Stimulated activated CD8-positive, alpha-beta memory T cell treated with anti-CD3 and anti-CD28 coated beads, Interleukin-7, amount 100 ng/mL, for 24 hours (primary cell): ENCODE data around the gene ADTRP.

ENCODE experiments used
- DNase-seq: peaks from one replicate; pipeline ENCODE4 v3.0.0-alpha.2; 2020; ENCODE audit warnings: low read depth

The ADTRP gene

DNA sequence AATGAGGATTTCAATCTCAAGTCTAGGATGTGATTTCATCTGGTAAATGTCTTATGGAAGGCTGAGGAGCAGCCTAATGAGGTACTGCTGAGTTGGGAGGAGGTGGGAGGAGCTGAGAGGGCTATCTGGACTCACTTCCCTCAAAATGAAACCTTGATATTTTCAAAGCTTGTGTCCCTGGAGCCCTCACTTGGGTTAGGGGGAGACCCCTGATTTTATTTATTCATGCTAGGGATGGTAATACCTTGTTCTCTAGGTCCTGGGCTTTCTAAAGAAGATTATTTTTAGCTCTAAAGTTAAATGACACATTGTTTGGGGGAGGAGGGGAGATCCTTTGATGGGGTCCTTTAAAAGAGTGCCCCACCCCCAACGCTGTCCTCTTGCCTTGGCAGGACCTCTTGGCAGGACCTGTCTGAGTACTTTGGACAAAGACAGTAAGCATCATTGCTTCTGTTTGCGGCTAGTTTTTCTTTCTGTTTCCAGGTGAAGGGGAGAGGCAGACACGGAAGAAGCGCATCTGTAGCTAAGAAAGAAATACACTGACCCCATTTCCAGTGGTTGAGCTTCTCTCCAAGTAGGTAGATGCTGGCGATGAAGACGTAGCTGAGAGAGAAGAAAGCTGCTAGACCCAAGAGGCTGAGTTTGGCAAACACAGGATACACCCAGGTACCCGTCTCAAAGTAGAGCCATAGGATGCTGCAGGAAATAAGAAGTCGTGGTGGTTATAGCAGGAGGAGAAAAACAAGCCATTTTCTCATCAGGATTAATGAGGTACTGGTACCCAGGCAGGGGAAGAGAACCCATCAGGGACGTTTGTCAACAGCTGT is 55.6 kb downstream of the ADTRP start:
- DNase-seq: no peak

DNA sequence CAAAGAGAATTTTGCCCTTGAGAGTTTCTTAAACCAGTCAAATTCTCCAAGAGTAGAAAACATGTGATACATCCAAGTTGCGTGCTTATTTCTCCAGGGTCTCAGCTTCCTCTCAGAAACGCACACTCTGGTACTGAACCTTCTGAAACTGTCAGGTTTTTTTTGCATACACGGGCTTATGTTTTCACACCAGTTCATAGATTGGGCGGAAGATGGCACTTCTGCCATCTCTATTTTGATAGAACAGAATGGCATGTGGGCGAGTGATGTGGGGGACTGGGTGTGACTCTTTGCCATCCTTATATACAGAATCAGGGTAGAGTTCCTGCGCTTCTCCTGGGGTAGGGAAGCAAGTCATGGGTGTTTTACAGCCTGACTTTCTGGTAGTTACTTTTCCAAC is 56.4 kb downstream of the ADTRP start:
- no peak for DNase-seq

DNA sequence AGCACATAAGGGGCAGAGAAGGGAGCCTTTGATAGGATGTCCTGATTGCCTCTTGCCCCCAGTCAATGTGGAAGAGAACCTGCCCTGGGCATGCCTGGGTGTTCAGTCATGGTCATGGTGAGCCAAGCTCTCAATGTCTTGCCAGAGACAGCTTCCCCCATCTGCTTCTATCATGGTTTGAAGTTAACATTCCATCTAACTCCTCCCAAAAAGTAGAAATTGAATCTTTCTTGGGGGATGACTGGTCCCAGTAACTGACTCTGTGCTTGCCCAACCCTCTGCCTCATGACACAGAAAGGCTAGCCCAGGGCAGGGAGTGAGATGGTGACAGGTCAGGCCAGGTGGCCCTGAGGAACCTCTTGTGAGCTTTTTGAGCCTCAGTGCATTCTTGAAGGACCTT is 60.1 kb downstream of the ADTRP start:
- DNase-seq: no peak

DNA sequence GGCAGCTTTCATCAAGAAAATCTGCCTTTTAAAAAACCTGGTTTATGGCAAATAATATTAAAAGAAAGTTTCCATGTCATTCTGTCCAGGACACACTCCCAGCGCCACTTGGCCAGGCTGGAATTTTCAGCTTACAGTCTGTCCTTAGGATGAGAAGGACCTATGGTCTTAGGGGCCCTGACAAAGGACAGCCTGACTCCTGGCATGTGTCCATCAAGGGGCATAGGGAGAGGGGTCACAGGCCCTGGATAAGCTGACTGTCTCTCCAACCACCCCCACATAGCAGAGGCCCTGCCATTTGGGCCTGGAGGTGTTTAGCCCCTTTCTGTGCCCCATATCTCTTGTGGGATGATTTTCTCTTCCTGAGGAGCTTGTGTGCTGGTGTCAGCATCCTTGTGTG is 60.6 kb downstream of the ADTRP start:
- DNase-seq: no peak

DNA sequence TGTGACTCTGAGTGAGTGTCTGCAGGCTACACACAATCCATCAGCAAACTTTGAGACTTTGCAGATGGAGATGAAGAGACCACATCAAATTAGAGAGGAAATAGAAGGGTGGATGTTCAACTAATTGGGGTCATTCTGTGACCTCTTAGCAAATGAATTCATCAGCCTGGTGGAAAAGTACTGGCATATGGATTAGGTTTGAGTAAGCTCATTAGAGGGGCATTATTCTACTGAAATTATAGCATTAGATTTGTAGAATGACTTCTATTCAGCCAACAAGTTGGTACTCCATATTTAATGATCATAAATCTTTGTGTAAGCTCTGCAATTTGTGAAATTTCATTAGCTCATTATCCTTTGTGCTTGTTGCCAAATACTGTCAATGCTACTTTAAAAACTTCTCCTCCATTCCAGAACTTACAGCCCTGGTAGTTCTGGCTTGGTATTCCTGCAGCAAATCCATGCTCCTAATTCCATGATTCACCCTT is 63.8 kb downstream of the ADTRP start:
- DNase-seq: no peak

DNA sequence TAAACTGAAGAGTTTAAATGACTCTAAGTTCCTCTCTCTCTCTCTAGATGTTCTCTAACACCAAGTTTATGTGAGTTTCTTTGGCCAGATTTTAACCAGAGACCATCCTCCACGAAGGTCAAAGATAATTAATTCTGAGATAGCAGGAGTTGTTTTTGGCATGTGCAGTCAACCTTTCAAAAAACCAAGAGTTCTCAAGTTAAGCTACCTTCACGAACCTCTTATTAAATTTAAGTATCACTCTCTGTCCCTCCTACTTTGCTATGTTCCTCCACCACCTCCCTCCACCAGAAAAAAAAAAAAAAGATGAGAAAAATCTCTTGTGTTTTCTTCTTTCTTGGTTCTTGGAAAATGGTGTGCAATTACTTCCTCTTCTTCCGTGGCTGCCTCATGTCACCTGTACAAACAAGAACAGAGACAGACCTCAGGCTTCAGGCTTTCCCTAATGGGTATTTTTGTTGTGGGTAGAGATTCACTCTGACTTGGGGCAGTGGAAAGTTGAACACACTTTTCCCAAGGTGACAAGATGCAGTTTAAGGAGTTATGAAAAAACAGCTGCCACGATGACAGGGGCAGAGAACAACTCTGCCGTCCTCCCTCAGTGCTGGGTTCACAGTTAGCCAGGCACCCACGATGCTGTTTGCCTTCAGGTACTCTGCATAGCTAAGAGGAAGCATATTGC is 64.3 kb downstream of the ADTRP start:
- no peak for DNase-seq

DNA sequence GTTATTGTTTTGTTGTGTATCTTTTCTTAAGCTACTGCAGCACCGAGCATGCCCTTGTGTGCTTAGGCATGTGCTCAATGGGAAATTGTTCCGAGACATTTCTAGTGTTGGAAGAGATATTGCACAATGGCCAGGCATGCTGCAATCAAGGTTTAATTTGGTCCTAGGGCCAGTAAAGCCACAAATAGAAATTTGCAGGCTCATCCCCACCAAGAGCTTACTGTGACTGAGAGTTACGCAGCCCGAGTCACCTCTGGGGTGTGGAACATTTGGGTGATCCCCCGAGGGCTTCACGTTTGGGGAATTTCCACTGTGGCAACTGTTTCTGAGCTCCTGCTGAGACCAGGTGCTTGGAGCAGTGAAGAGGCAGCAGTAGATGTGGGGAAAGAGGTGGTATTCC is 65.8 kb downstream of the ADTRP start:
- no peak for DNase-seq

DNA sequence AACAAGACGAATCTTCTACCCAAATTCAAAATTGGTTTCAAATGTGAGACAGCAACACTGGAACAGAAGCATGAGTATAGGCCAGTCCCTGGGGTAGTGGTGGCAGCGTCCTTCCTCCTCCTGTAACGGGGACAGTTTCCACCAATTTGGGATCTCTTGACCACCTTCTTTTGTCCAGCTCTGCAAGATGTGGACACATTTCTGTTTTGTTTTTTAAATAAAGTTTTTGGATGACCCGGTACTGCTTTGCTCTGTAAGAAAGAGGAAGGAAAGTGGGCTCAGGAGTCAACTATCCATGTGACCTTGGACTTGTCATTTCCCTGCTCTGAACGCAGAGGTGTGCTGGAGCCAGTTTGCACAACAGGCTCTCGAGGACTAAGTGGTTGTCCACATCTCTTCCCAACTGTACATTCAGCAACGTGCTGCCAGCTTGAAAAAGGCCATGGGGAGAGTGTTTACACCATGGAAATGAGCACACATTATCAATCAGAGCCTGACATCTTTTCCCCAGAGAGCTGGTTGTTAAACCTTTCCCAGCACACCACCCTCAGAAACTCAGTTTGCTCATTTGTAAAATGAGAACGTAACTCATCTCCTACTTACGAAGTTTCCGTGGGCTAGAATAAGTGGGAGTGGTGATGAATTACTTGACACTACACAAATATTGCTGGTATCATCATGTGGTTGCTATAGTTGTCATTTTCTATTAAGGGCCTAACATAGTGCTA is 66.5 kb downstream of the ADTRP start:
- DNase-seq: no peak

DNA sequence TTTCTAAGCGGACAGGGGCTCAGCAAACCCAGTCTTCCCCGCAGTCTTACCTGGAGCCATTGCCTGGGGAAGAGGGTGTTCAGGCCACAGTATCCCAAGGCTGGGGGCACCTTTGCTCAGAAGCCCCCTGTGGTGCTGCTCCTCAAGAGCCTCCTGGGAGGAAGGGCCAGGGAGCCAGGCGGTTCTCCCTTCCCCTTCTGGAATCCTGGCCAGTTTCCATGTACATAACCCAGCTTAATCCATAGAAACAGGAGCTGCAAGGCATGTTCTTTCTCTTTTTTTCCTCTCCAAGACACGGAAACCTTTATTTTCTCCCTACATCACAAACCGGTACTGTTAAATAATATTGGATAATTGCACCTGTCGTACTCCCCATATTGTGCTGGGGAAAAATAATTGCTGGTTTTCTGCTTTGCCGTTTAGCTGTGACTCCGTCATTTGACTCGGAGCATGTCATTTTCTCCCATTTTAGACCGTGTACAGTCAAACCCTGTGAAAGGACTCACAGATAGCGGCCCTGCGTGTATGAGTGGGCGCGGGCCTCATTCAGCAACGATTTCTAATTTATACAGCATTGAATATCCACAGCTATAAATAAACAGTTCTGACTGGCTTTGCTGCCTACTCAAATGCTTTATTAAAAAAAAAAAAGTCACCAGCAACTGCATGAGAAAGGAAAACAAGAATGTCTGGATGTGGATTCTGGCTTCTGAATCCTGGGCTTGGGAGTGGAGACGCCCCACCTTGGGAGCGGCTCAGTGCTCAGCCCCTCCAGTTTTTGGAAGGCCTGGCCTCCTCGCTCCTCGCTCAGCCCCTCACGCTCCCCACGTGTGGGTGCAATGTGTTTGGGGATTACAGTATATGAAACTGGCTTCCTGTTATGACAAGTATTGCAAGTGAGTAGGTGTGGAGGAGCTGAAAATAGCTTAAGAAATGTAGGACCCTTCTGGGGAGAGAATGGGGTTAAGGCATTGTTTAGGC is 67.3 kb downstream of the ADTRP start:
- DNase-seq: peak; percentile 45

DNA sequence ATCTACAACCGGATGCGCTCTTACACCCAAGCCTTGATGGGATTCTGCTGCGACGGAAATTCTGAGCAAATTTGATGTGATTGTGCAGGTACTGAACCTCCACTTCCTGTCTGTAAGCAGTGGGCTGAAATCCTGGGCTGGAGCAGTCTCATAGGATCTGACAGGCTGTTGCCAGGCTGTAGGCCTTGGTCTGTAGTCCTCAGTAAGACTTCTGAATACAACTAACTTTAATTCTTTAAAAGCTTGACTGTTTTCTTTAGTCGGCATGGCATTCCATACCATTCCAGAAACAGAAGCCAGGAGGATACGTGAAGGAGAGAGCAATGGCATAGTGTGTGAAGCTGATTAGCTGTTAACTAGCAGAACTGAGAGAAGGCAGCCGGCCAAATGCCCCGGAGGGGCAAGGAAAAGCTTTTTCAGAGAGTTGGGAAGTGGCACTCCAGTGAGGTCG is 68.3 kb downstream of the ADTRP start:
- no peak for DNase-seq

DNA sequence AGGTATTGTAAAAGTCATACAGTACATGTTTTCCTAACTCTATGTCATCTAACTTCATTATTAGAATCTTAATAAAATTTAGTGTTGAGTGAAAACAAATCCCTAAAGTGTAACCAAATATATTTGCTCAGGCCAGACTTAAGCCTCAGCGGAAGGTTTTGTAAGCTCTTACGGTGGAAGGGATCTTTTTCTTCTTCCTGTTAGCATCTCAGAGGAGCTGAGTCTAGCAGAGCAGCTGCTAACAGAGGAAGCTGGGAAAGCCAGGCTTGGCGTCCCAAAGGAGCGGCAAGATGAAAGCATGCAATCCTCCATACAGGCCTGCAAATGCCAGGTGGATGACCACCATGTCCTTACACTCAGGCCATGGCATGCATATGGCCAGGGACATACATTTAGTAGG is 72.4 kb downstream of the ADTRP start:
- DNase-seq: no peak

DNA sequence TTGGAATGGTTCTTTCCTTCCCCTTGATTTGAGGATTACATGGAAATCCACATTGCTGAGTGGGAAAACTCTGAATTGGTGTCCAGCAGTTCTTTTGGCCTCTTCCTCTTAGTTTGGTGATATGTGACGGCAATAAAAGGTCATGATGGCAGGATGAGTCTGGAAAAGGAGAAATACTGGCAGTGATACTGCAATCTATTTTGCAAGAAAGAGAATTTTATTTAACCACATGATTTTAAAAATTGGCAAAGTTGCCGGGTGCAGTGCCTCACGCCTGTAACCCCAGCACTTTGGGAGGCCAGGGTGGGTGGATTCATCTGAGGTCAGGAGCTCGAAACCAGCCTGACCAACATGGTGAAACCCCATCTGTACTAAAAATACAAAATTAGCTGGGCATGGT is 73.1 kb downstream of the ADTRP start:
- no peak for DNase-seq

DNA sequence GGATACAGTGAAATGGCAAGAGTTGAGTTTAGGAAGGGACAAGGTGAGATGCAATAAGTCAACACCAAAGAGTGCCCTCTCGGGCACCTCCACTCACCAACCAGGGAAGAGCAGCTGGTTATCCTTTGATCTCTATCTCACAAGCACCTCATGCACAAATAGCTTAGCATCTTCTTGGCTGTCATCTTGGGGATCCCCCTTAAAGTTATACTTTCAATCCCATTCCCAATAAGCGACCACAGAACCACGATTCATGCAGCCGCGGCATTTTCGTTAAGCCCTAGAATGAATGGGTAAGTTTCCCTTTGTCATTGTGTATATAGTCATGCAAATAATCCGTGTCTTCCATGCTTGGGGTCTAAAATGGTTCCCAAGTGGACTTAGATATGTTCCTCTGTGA is 73.5 kb downstream of the ADTRP start:
- DNase-seq: no peak

DNA sequence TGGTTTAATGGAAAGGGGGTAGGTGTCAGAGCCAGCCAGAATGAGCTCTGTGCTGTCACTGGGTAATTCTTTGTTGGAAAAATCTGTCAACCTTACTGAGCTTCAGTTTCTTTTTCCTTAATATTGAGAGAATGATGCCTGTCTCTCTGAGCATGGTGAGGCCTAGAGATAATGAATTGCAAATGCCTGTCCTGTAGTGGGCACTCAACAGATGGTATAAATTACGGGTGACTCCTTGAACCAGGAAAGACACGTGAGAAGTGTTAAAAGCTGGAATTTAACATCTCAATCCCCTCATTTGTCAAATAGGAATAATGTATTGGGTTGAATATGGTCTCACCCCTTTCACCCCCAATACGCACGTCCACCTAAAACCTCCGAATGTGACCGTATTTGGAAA is 74.9 kb downstream of the ADTRP start:
- DNase-seq: no peak

DNA sequence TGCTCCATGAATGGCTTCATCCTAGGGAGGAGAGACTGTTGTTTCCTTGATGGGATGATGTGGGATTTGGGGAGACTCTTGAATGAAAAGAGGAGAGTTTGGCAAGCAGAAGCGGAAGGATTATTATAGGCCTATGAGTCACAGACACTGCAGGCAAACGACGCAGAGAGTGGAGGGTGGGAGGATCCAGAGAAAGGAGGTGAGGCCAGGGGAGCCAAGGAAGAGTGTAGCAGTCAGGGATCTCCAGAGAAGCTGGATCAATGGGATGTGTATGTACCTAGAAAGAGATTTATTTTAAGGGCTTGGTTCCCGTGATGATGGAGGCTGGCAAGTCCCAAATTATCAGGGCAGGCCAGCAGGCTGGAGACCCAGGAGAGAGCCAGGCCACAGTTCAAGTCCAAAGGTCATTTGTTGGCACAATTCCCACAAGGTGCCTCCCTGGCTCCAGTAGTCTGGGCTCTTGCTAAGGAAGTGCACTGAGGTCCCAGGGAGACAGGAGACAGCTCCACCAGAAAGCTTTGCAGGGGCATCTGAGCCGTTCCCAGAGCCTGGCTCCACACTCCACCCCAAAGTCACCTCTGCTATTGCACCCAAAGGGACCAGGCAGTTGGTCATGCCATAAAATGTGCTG is 76.0 kb downstream of the ADTRP start:
- DNase-seq: no peak

DNA sequence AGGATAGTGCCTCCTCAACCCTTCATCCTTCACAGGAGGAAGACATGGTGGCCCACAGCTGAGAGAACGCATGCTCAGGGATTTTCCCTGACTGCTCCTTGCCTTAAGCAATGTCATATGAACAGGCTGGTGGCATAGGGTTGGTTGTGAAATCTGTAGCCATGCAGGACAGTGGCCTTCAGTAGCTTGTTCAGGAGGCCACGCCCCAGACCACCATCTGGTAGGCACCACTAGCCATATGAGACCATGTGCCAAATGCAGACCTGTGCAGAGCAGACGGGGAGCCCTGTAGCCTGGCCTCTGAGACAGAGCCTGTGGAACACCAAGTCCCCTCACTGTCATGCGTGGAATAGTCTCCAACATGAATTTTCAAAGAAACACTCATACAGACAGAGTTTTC is 76.5 kb downstream of the ADTRP start:
- DNase-seq: no peak

DNA sequence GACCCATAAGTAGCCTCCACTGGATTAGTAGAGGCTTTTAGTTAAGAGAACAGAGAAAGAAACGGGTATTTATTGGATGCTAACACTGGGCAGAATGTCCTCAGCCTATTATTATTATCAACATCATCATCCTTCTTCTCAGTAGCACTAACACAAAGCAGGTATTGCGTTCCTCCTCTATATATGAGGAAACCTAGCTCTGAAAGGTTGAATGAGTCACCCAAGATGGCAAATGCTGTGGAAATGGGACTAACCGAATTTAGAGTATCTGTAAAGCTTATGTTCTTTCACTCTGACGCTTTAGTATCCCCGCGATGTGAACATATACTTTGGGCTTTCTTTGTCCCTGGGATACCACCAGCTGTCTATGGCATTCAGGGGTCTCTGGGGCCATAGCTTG is 77.0 kb downstream of the ADTRP start:
- no peak for DNase-seq

DNA sequence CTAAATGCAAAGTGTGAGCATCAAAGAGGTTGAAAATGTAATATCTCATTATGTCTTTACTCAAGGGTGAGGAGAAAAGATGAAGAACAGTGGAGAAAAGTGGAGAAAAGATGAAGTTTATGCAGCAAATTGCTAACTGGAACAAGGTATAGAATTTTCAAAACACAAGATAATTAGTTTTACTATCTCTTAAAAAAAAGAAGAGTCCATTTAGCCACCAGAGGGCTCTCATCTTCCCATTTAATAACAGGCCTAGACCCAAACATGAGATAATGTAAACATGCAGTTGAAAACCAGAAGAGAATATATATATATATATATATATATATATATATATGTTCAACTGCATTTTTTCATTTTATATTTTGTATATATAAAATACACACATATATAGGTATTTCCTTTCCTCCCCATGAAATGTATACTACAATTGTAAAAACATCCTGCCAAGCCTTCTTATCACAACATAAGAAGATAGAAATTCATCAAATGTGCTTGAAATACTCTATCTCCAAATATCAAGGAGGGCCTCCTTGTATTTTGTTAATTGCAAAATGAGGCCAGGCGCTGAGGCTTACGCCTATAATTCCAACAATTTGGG is 78.4 kb downstream of the ADTRP start:
- DNase-seq: no peak

DNA sequence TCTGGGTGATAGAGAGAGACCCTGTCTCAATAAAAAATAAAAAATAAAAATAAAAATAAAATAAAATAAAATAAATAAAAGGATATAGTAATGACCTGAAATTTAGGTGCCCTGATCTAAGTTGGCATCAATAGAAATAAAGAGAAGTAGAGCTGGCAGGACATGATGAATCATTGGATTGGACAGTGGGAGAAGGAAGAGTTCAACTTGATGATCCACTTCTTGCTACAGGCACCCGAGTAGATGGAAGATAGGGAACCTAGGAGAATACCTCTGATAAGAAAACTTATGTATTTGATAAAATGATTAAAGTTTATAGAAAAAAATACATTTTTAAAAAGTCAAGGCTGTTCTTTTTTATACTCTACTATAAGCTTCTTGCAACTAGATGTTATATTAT is 79.0 kb downstream of the ADTRP start:
- no peak for DNase-seq

DNA sequence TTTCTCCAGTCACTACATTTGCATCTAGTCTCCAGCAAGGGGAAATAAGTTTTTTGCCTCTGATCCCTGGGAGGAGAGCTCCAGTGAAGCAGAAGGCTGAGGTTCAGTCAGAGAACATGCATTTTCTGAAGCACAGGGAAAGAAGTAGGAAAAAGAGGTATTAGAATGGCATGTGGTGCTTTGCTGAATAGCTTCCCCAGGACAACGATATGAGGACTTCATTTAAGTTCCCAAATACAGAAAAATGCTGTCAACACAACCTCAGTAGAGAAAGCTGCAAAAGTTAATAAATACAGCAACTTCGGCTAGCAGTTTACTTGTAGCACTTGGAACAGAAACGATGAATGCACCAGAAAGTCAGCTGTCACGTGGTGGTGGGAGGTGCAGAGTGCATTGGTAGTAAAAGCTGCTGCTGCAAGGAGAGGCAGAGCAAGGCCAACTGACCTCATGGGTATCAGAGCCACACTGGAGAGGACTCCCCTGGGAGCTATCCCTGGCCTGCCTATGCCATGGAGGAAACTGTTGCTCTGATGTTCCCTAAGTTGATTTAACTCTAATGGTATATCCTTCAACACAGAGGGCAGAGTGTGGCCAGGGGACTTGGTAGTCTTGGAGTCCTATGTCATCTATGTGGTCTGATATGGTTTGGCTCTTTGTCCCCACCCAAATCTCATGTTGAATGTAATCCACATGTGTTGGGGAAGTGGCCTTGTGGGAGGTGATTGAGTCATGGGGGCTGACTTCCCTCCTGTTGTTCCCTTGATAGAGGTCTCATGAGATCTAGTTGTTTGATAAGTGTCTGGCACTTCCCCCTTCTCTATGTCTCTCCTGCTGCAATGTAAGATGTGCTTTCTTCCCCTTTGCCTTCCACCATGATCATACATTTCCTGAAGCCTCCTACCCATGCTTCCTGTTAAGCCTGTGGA is 85.9 kb downstream of the ADTRP start:
- no peak for DNase-seq
